Smooth muscle cell (in vitro differentiated cells): Measurements from ENCODE around the gene APPL2. TPM values are rescaled to one million over a fixed set of nuclear protein-coding genes. Genes with fewer than 3 reads are reported as not detected.

Experiments
- DNase-seq: peaks from one replicate; lab custom pipeline; 2025; ENCODE audit not compliant: unreplicated experiment; lab: John Stamatoyannopoulos, UW
- H2AFZ ChIP-seq: fragments of 200-600 bp; sonication (generic); 2 replicates; pipeline ENCODE4 v1.6.0; 2016; ENCODE audit warnings: antibody characterized with exemption, low read depth, mild to moderate bottlenecking
- H3F3A ChIP-seq: fragments of 200-600 bp; sonication (generic); 2 replicates; pipeline ENCODE4 v1.6.0; 2017; ENCODE audit warnings: antibody characterized with exemption, low read depth
- H3K27ac ChIP-seq: fragments of 200-600 bp; sonication (generic); 2 replicates; pipeline ENCODE4 v1.5.1; 2016; ENCODE audit warnings: low read depth, mild to moderate bottlenecking
- H3K27me3 ChIP-seq: fragments of 200-600 bp; sonication (generic); 2 replicates; pipeline ENCODE4 v1.6.1; 2016; ENCODE audit warnings: low read depth, mild to moderate bottlenecking
- H3K36me3 ChIP-seq: fragments of 200-600 bp; sonication (generic); 2 replicates; pipeline ENCODE4 v1.5.1; 2016; ENCODE audit warnings: low read depth
- H3K4me1 ChIP-seq: fragments of 200-600 bp; sonication (generic); 2 replicates; pipeline ENCODE4 v1.5.1; 2016; ENCODE audit warnings: low read depth
- H3K4me2 ChIP-seq: fragments of 200-600 bp; sonication (generic); 2 replicates; pipeline ENCODE4 v1.6.0; 2016; ENCODE audit warnings: mild to moderate bottlenecking
- H3K4me3 ChIP-seq: fragments of 200-600 bp; sonication (generic); 2 replicates; pipeline ENCODE4 v1.5.1; 2016; ENCODE audit warnings: mild to moderate bottlenecking
- H3K79me2 ChIP-seq: fragments of 200-600 bp; sonication (generic); 2 replicates; pipeline ENCODE4 v1.6.0; 2016; ENCODE audit warnings: low read depth, mild to moderate bottlenecking
- H3K9ac ChIP-seq: fragments of 200-600 bp; sonication (generic); 2 replicates; pipeline ENCODE4 v1.6.0; 2016; ENCODE audit warnings: low read depth
- H3K9me3 ChIP-seq: fragments of 200-600 bp; sonication (generic); replicated peaks from 2 replicates; pipeline ENCODE4 v1.5.1; 2016; ENCODE audit warnings: low read depth
- H4K20me1 ChIP-seq: fragments of 200-600 bp; sonication (generic); 2 replicates; pipeline ENCODE4 v1.6.0; 2016; ENCODE audit warnings: low read depth
- CTCF ChIP-seq: fragments of 200-600 bp; sonication (generic); IDR thresholded peaks from 2 replicates; pipeline ENCODE4 v1.5.1; 2017; ENCODE audit warnings: borderline replicate concordance, mild to moderate bottlenecking, antibody characterized with exemption; ENCODE audit not compliant: insufficient read depth, poor library complexity, severe bottlenecking
- WGBS: methylation state at CpG from one replicate; pipeline ENCODE4 v1.1.7; 2016; ENCODE audit warnings: low lambda C conversion rate; 5-methylcytosine and 5-hydroxymethylcytosine counted together
- polyA plus RNA-seq: library from polyadenylated mRNA; unstranded; fragments of >200 nt; fragmentation: Nextera tagmentation; extraction: Ambion mirVana; gene quantifications from 2 replicates; pipeline ENCODE4 v1.2.1, GENCODE V29; 2016
- total RNA-seq: library from RNA; depleted of rRNA; stranded (reverse); fragments of >200 nt; gene quantifications from 2 replicates; pipeline ENCODE4 v1.2.3, GENCODE V29; 2014

The APPL2 gene
- total and polyA plus RNA-seq, 2 experiments from 2014 or later = 19.8 to 22.4 TPM

GRCh38 chr12:105157606-105158005 is 78.4 kb downstream of the APPL2 start:
- no peak overlapping the region for H3K4me3 ChIP-seq
- H3K9me3 ChIP-seq = no peaks in the 10 kb centered on the region
- no peak overlapping the region for H3K4me2 ChIP-seq
- 95% methylated on average over 3 of the region's 3 CpGs for whole genome bisulfite sequencing
- no peak overlapping the region for H2AFZ ChIP-seq
- no peak for DNase-seq
- H3K79me2 ChIP-seq = no peaks in the 10 kb centered on the region
- H3K9ac ChIP-seq = no peak overlapping the region
- H3F3A ChIP-seq = no peaks in the 10 kb centered on the region
- no peaks in the 10 kb centered on the region for H3K4me1 ChIP-seq
- H3K36me3 ChIP-seq = peaks cover 39% of the 10 kb centered on the region
- H4K20me1 ChIP-seq = no peaks in the 10 kb centered on the region
- no peaks in the 10 kb centered on the region for H3K27me3 ChIP-seq
- TF ChIP-seq CTCF = no peak
- no peak overlapping the region for H3K27ac ChIP-seq

- Histone ChIP-seq H3K9me3 (no peaks in the 10 kb centered on the region), H3K4me3 (no peak overlapping the region), H3K4me2 (no peak overlapping the region), H3K9ac (no peak overlapping the region), H3K27me3 (no peaks in the 10 kb centered on the region), H3F3A (no peaks in the 10 kb centered on the region), H3K79me2 (no peaks in the 10 kb centered on the region), H3K36me3 (peaks cover 38% of the 10 kb centered on the region), H4K20me1 (no peaks in the 10 kb centered on the region), H3K27ac (no peak overlapping the region), H2AFZ (no peak overlapping the region), H3K4me1 (no peaks in the 10 kb centered on the region)
- DNase-seq = no peak
- WGBS = 95% methylated on average over 2 of the region's 2 CpGs
- no peak for TF ChIP-seq CTCF
Observed at GRCh38 chr12:105156260-105156659, 79.7 kb downstream of the APPL2 start.

- no peak for TF ChIP-seq CTCF
- no peaks in the 10 kb centered on the region for H3K9me3 ChIP-seq
- WGBS = 96% methylated on average over 3 of the region's 3 CpGs
- H3K79me2 ChIP-seq = peaks cover 9% of the 10 kb centered on the region
- H4K20me1 ChIP-seq = peaks cover 18% of the 10 kb centered on the region
- H3K27me3 ChIP-seq = no peaks in the 10 kb centered on the region
- H3K27ac ChIP-seq = no peak overlapping the region
- H3K4me2 ChIP-seq = no peak overlapping the region
- DNase-seq = no peak
- no peaks in the 10 kb centered on the region for H3F3A ChIP-seq
- H2AFZ ChIP-seq = no peak overlapping the region
- no peaks in the 10 kb centered on the region for H3K4me1 ChIP-seq
- peaks cover 47% of the 10 kb centered on the region for H3K36me3 ChIP-seq
- H3K9ac ChIP-seq = no peak overlapping the region
- H3K4me3 ChIP-seq = no peak overlapping the region
Observed at GRCh38 chr12:105142259-105142658, 93.7 kb downstream of the APPL2 start.

- peaks cover 18% of the 10 kb centered on the region for H4K20me1 ChIP-seq
- no peaks in the 10 kb centered on the region for H3K27me3 ChIP-seq
- no peaks in the 10 kb centered on the region for H3F3A ChIP-seq
- no peak for TF ChIP-seq CTCF
- no peak for DNase-seq
- H3K4me3 ChIP-seq = no peak overlapping the region
- H3K4me1 ChIP-seq = no peaks in the 10 kb centered on the region
- peaks cover 9% of the 10 kb centered on the region for H3K79me2 ChIP-seq
- H2AFZ ChIP-seq = no peak overlapping the region
- H3K36me3 ChIP-seq = peaks cover 39% of the 10 kb centered on the region
- no peaks in the 10 kb centered on the region for H3K9me3 ChIP-seq
- H3K9ac ChIP-seq = no peak overlapping the region
- H3K27ac ChIP-seq = no peak overlapping the region
- 99% methylated on average over 6 of the region's 6 CpGs for WGBS
- no peak overlapping the region for H3K4me2 ChIP-seq
Observed at GRCh38 chr12:105141320-105141922, 94.6 kb downstream of the APPL2 start.
